ENCODE data around the gene NUP93. TPM values are rescaled to one million over a fixed set of nuclear protein-coding genes. Genes with fewer than 3 reads are reported as not detected.

The NUP93 gene
- total RNA-seq, 5 donors from 2014 or later (not counting 1 experiment from before 2014, with no cell fraction given) = 52.6 to 72.4 (median 60.5) TPM

DNA sequence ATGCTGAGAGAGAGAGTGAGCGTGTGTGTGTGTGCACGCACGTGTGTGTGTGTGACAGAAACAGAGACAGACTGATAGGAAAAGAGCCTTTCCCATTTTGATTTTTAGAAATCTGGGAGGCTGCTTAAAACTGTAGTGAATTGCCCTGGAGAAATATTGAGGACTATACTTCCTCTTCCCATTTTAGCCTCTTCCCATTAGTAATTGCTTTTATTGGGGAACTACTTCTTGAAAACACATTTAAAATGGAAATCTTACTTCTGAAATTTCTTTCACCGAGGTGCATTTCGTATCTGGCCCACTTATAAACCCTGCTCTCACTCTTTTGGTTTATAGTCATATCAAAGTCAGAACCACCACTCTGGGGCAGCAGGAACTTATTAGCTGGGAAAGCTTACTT lies 47.1 kb downstream of the NUP93 start:
- no peaks in the 10 kb centered on the region for H3K27me3 Mint-ChIP-seq
- WGBS (ENCODE audit: insufficient coverage) = no CpG with 5 or more reads among the region's 5 CpGs
- no peak for DNase-seq
- POLR2A ChIA-PET = interaction anchor here in 1 of 2 donors (0.6 kb wide), 1 partner anchor 162 kb away, joined by 3 read pairs; no protein-coding TSS in a partner anchor
- Histone ChIP-seq H3K9me3 (no peaks in the 10 kb centered on the region), H3K4me1 (ENCODE audit: control insufficient read depth in 1 of 2, extremely low read depth in 1 of 2, insufficient read depth in 2 of 2, low read length in 2 of 2) (peaks cover 0 to 2% of the 10 kb centered on the region in 2 experiments), H3K27ac (ENCODE audit: low read length) (no peak overlapping the region), H3K36me3 (ENCODE audit: control insufficient read depth in 2 of 2, extremely low read depth in 1 of 2, insufficient read depth in 1 of 2, low read length in 1 of 2) (peaks cover 0 to 6% of the 10 kb centered on the region in 2 donors), H3K4me3 (ENCODE audit: control insufficient read depth in 1 of 2, extremely low read depth in 1 of 2, low read length in 1 of 2) (no peak overlapping the region), H3K27me3 (replicated peaks in 1 of 2; ENCODE audit: control insufficient read depth in 2 of 2, extremely low read depth in 1 of 2, insufficient read depth in 2 of 2, low read length in 1 of 2) (no peaks in the 10 kb centered on the region)
- H3K4me3 Mint-ChIP-seq = no peak overlapping the region
- no peak for ATAC-seq (replicated peaks in 1 of 4)
- peaks cover 12% of the 10 kb centered on the region for H3K36me3 Mint-ChIP-seq
- H3K9me3 Mint-ChIP-seq = no peaks in the 10 kb centered on the region
- peaks cover 28 to 41% (median 33%) of the 10 kb centered on the region in 3 donors for H3K4me1 Mint-ChIP-seq
- no peak overlapping the region for H3K27ac Mint-ChIP-seq
- CTCF ChIA-PET = interaction anchor here (0.6 to 1.0 kb wide), 2 partner anchors 10 to 309 kb away, joined by 3 to 4 read pairs; no protein-coding TSS in a partner anchor

DNA sequence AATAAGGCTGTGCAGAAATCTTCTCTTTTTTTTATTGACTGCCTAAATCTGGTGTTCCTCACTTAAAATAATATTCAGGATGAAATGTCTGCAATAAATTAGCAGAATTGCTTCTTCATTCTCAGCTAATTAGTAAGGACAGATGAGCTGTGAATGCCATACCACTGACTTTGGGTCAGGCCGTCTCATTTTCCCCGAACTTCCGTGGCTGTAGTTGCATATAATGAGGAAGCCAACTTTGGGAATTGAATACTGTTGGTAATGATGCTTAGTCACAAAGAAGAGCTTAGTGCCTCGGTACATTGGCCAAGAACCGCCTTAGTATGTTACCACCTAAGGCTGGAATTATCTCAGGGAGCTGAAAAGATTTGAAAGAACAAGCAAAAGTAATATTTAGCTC lies 47.6 kb downstream of the NUP93 start:
- Mint-ChIP-seq H3K9me3 (no peaks in the 10 kb centered on the region), H3K36me3 (peaks cover 10% of the 10 kb centered on the region), H3K27me3 (no peaks in the 10 kb centered on the region), H3K27ac (no peak overlapping the region), H3K4me3 (no peak overlapping the region), H3K4me1 (peaks cover 23 to 36% (median 29%) of the 10 kb centered on the region in 3 donors)
- CTCF ChIA-PET = interaction anchor here (0.6 to 1.0 kb wide), 2 partner anchors 9 to 309 kb away, joined by 3 to 4 read pairs; no protein-coding TSS in a partner anchor
- Histone ChIP-seq H3K4me1 (ENCODE audit: control insufficient read depth in 1 of 2, extremely low read depth in 1 of 2, insufficient read depth in 2 of 2, low read length in 2 of 2) (peaks cover 0 to 2% of the 10 kb centered on the region in 2 experiments), H3K9me3 (no peaks in the 10 kb centered on the region), H3K4me3 (ENCODE audit: control insufficient read depth in 1 of 2, extremely low read depth in 1 of 2, low read length in 1 of 2) (no peak overlapping the region), H3K36me3 (ENCODE audit: control insufficient read depth in 2 of 2, extremely low read depth in 1 of 2, insufficient read depth in 1 of 2, low read length in 1 of 2) (peaks cover 0 to 6% of the 10 kb centered on the region in 2 donors), H3K27me3 (replicated peaks in 1 of 2; ENCODE audit: control insufficient read depth in 2 of 2, extremely low read depth in 1 of 2, insufficient read depth in 2 of 2, low read length in 1 of 2) (no peaks in the 10 kb centered on the region), H3K27ac (ENCODE audit: low read length) (no peak overlapping the region)
- no peak for DNase-seq
- ATAC-seq (replicated peaks in 1 of 4) = no peak
- POLR2A ChIA-PET = no interaction called here
- WGBS (ENCODE audit: insufficient coverage) = 100% methylated on average over 1 of the region's 5 CpGs

DNA sequence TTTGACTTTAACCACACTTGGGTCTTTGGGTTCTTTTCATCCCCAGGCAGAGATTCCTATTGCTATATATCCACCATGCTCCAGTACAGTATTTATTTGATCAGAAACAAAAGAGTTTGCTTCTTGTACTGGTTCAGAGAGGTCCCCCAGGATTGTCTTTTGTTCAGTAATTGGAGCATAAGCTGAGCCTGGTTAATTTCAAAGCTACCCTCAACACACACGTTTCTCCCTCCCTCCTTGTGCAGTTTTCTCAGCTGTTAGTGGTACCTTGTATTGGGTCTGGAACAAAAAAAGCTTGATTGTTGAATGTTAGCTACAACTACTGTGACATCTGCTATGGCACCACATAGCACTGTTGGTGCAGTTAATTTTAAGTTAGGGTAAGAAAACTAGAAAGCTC lies 50.0 kb downstream of the NUP93 start:
- Histone ChIP-seq H3K4me1 (ENCODE audit: control insufficient read depth in 1 of 2, extremely low read depth in 1 of 2, insufficient read depth in 2 of 2, low read length in 2 of 2) (peaks cover 0 to 2% of the 10 kb centered on the region in 2 experiments), H3K4me3 (ENCODE audit: control insufficient read depth in 1 of 2, extremely low read depth in 1 of 2, low read length in 1 of 2) (no peak overlapping the region), H3K9me3 (no peaks in the 10 kb centered on the region), H3K27me3 (replicated peaks in 1 of 2; ENCODE audit: control insufficient read depth in 2 of 2, extremely low read depth in 1 of 2, insufficient read depth in 2 of 2, low read length in 1 of 2) (no peaks in the 10 kb centered on the region), H3K36me3 (ENCODE audit: control insufficient read depth in 2 of 2, extremely low read depth in 1 of 2, insufficient read depth in 1 of 2, low read length in 1 of 2) (no peaks in the 10 kb centered on the region), H3K27ac (ENCODE audit: low read length) (no peak overlapping the region)
- H3K4me3 Mint-ChIP-seq = no peak overlapping the region
- ChIA-PET CTCF (no interaction called here), POLR2A (no interaction called here)
- H3K27ac Mint-ChIP-seq = no peak overlapping the region
- DNase-seq = no peak
- H3K27me3 Mint-ChIP-seq = no peaks in the 10 kb centered on the region
- WGBS (ENCODE audit: insufficient coverage) = no CpG with 5 or more reads among the region's 1 CpG
- H3K9me3 Mint-ChIP-seq = no peaks in the 10 kb centered on the region
- H3K36me3 Mint-ChIP-seq = peaks cover 4% of the 10 kb centered on the region
- no peak for ATAC-seq (replicated peaks in 1 of 4)
- H3K4me1 Mint-ChIP-seq = peaks cover 24 to 27% (median 26%) of the 10 kb centered on the region in 3 donors

DNA sequence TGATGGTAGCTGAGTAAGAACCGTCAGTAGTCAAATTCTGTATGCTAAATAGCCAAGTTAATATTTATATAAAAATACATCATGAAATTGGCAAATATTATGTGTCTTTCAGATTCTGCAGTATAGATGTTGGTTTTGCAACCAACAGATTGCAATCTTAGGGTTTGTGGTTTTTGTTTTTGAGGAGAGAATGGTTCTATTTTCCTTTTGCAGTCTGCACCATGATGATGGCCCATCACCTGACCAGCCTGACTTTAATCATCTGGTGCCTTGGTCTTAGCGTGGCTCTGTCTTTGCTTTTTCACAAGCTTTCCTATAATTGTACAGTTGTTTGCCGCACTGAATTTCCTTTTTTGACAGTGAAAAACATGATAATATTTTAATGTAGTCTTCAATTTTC lies 50.7 kb downstream of the NUP93 start:
- no peaks in the 10 kb centered on the region for H3K9me3 ChIP-seq
- Mint-ChIP-seq H3K36me3 (peaks cover 4% of the 10 kb centered on the region), H3K4me1 (peaks cover 24 to 27% (median 26%) of the 10 kb centered on the region in 3 donors), H3K9me3 (no peaks in the 10 kb centered on the region), H3K27me3 (no peaks in the 10 kb centered on the region), H3K27ac (no peak overlapping the region), H3K4me3 (no peak overlapping the region)
- peak in 1 of 4 experiments; percentile 19 for ATAC-seq (replicated peaks in 1 of 4)
- ChIA-PET POLR2A (no interaction called here), CTCF (no interaction called here)
- H3K27ac ChIP-seq (ENCODE audit: low read length) = no peak overlapping the region
- H3K4me3 ChIP-seq (ENCODE audit: control insufficient read depth in 1 of 2, extremely low read depth in 1 of 2, low read length in 1 of 2) = no peak overlapping the region
- H3K4me1 ChIP-seq (ENCODE audit: control insufficient read depth in 1 of 2, extremely low read depth in 1 of 2, insufficient read depth in 2 of 2, low read length in 2 of 2) = peaks cover 0 to 2% of the 10 kb centered on the region in 2 experiments
- H3K36me3 ChIP-seq (ENCODE audit: control insufficient read depth in 2 of 2, extremely low read depth in 1 of 2, insufficient read depth in 1 of 2, low read length in 1 of 2) = no peaks in the 10 kb centered on the region
- peak in 1 of 35 experiments; percentile 8 for DNase-seq
- no peaks in the 10 kb centered on the region for H3K27me3 ChIP-seq (replicated peaks in 1 of 2; ENCODE audit: control insufficient read depth in 2 of 2, extremely low read depth in 1 of 2, insufficient read depth in 2 of 2, low read length in 1 of 2)
- WGBS (ENCODE audit: insufficient coverage) = no CpG with 5 or more reads among the region's 3 CpGs

DNA sequence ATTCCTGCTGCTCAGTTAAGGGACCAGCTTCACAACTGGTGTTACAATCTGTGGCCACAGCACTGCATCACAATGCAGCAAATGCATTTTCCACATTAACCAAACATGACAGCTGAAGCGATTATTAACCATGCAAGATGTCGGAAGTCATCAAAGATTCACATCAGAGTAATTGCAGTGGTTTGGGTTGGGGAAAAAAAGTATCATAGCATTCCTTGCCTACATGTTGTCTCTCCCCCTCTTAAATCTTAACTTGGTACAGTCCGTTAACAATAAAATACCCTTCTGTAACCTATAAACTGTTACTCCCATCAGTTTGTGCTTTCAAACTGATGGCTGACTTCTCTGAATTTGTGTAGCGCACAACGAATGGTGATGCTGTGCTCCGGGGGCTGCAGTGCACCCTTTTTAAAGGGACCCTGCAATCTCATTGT lies 51.6 kb downstream of the NUP93 start:
- Histone ChIP-seq H3K9me3 (no peaks in the 10 kb centered on the region), H3K4me1 (ENCODE audit: control insufficient read depth in 1 of 2, extremely low read depth in 1 of 2, insufficient read depth in 2 of 2, low read length in 2 of 2) (peaks cover 0 to 2% of the 10 kb centered on the region in 2 experiments), H3K27ac (ENCODE audit: low read length) (no peak overlapping the region), H3K36me3 (ENCODE audit: control insufficient read depth in 2 of 2, extremely low read depth in 1 of 2, insufficient read depth in 1 of 2, low read length in 1 of 2) (no peaks in the 10 kb centered on the region), H3K4me3 (ENCODE audit: control insufficient read depth in 1 of 2, extremely low read depth in 1 of 2, low read length in 1 of 2) (no peak overlapping the region), H3K27me3 (replicated peaks in 1 of 2; ENCODE audit: control insufficient read depth in 2 of 2, extremely low read depth in 1 of 2, insufficient read depth in 2 of 2, low read length in 1 of 2) (no peaks in the 10 kb centered on the region)
- Mint-ChIP-seq H3K4me3 (no peak overlapping the region), H3K27ac (no peak overlapping the region), H3K9me3 (no peaks in the 10 kb centered on the region), H3K4me1 (peaks cover 24 to 27% (median 26%) of the 10 kb centered on the region in 3 donors), H3K36me3 (peaks cover 4% of the 10 kb centered on the region), H3K27me3 (no peaks in the 10 kb centered on the region)
- POLR2A ChIA-PET = no interaction called here
- 100% methylated on average over 4 of the region's 6 CpGs for WGBS (ENCODE audit: insufficient coverage)
- DNase-seq (no peak), ATAC-seq (replicated peaks in 1 of 4) (no peak)
- CTCF ChIA-PET = interaction anchor here in 1 of 2 donors (0.6 kb wide), 1 partner anchor 11 kb away, joined by 3 read pairs; no protein-coding TSS in a partner anchor

DNA sequence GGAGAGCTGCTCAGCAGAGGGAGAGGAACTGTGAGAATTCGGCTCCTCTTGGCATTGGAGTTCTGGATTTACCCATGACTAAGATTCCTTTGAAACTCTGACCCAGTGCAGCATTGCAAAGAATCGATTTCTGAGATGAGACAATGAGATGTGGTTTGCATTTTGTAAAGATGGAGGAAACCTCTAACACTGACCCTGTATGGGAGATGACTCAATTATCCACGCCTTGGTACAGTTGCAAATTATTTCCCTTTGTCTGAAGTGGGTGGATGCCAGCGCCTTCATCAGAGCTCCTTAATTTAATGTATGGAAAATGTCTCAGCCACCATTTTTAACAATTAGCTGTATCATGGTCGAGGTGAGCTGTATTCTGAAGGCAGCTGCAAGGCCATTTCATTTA lies 53.4 kb downstream of the NUP93 start:
- Histone ChIP-seq H3K4me1 (ENCODE audit: control insufficient read depth in 1 of 2, extremely low read depth in 1 of 2, insufficient read depth in 2 of 2, low read length in 2 of 2) (peaks cover 0 to 2% of the 10 kb centered on the region in 2 experiments), H3K36me3 (ENCODE audit: control insufficient read depth in 2 of 2, extremely low read depth in 1 of 2, insufficient read depth in 1 of 2, low read length in 1 of 2) (peaks cover 0 to 5% of the 10 kb centered on the region in 2 donors), H3K27me3 (replicated peaks in 1 of 2; ENCODE audit: control insufficient read depth in 2 of 2, extremely low read depth in 1 of 2, insufficient read depth in 2 of 2, low read length in 1 of 2) (no peaks in the 10 kb centered on the region), H3K4me3 (ENCODE audit: control insufficient read depth in 1 of 2, extremely low read depth in 1 of 2, low read length in 1 of 2) (no peak overlapping the region), H3K9me3 (no peaks in the 10 kb centered on the region), H3K27ac (ENCODE audit: low read length) (no peak overlapping the region)
- ATAC-seq (replicated peaks in 1 of 4) (no peak), DNase-seq (no peak)
- 90% methylated on average over 2 of the region's 5 CpGs for WGBS (ENCODE audit: insufficient coverage)
- Mint-ChIP-seq H3K4me3 (no peak overlapping the region), H3K27ac (no peak overlapping the region), H3K9me3 (no peaks in the 10 kb centered on the region), H3K36me3 (peaks cover 4% of the 10 kb centered on the region), H3K4me1 (peaks cover 23 to 24% (median 23%) of the 10 kb centered on the region in 3 donors), H3K27me3 (no peaks in the 10 kb centered on the region)
- ChIA-PET CTCF (interaction anchor here in 1 of 2 donors (0.5 to 0.6 kb wide), 2 partner anchors 9 to 11 kb away, joined by 3 read pairs; no protein-coding TSS in a partner anchor), POLR2A (no interaction called here)

Measured in T-cell (primary cell).